HL-60 (cell line): ENCODE measurements around the gene FCHO2.

Experiments
- GABPA ChIP-seq: IDR thresholded peaks from 2 replicates; pipeline ENCODE4 v1.6.1; 2012; ENCODE audit warnings: low read depth
- POLR2AphosphoS5 ChIP-seq: IDR thresholded peaks from 2 replicates; pipeline ENCODE4 v1.6.1; 2012; ENCODE audit warnings: low read depth
- REST ChIP-seq: IDR thresholded peaks from 2 replicates; pipeline ENCODE4 v1.6.1; 2012; ENCODE audit warnings: low read depth; ENCODE audit not compliant: insufficient replicate concordance
- TF ChIP-seq, protein P1 (sequence below): IDR thresholded peaks from one replicate; pipeline ENCODE4 v1.5.1; 2011; ENCODE audit warnings: low read length, control low read depth, inconsistent platforms; ENCODE audit not compliant: insufficient read depth

DNA sequence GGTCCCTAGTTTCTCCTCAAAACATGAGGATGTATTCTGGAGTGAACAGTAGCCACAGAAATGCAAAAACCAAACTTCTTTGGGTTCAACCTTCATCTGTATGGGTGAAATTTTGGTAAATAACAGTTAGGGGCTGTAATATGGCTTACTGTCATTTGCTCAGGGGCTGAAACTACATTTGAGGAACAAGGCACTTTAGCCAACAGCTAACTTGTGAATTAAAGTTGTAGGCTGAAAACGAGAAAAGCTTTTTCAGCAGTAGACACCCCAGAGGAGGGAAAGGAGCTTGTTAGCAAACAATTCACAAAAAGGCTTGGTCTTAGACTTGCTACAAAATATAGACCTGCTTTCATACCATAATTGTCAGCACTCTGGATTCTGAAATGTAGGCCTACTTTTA, 171.1 kb downstream of the FCHO2 start:
- TF ChIP-seq, protein P1, sequence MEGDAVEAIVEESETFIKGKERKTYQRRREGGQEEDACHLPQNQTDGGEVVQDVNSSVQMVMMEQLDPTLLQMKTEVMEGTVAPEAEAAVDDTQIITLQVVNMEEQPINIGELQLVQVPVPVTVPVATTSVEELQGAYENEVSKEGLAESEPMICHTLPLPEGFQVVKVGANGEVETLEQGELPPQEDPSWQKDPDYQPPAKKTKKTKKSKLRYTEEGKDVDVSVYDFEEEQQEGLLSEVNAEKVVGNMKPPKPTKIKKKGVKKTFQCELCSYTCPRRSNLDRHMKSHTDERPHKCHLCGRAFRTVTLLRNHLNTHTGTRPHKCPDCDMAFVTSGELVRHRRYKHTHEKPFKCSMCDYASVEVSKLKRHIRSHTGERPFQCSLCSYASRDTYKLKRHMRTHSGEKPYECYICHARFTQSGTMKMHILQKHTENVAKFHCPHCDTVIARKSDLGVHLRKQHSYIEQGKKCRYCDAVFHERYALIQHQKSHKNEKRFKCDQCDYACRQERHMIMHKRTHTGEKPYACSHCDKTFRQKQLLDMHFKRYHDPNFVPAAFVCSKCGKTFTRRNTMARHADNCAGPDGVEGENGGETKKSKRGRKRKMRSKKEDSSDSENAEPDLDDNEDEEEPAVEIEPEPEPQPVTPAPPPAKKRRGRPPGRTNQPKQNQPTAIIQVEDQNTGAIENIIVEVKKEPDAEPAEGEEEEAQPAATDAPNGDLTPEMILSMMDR: no peak
- TF ChIP-seq POLR2AphosphoS5 (no peak), REST (no peak), GABPA (no peak)
